Parathyroid adenoma (tissue), 2 donors: ENCODE data around the gene LRRIQ3.

ENCODE experiments used
- H2AFZ ChIP-seq: fragments of 300-600 bp; sonication (generic); one replicate; pipeline ENCODE4 v1.7.0; 2017; ENCODE audit warnings: antibody characterized with exemption, mild to moderate bottlenecking
- H3K27ac ChIP-seq: fragments of 300-600 bp; sonication (generic); one replicate; pipeline ENCODE4 v1.7.0; 2017
- H3K27me3 ChIP-seq: fragments of 300-600 bp; sonication (generic); one replicate; pipeline ENCODE4 v1.7.0; 2017; ENCODE audit warnings: low read length; ENCODE audit not compliant: control insufficient read depth, insufficient read depth
- H3K36me3 ChIP-seq: fragments of 300-600 bp; sonication (generic); one replicate; pipeline ENCODE4 v1.7.0; 2017; ENCODE audit warnings: low read length; ENCODE audit not compliant: control insufficient read depth, insufficient read depth
- H3K4me1 ChIP-seq: fragments of 300-600 bp; sonication (generic); one replicate; pipeline ENCODE4 v1.7.0; 2017; ENCODE audit warnings: control low read depth
- H3K4me2 ChIP-seq: fragments of 300-600 bp; sonication (generic); one replicate; pipeline ENCODE4 v1.7.0; 2017; ENCODE audit warnings: low read length
- H3K4me3 ChIP-seq: fragments of 300-600 bp; sonication (generic); one replicate; pipeline ENCODE4 v1.7.0; 2017; ENCODE audit warnings: low read depth, low read length
- H3K79me2 ChIP-seq: fragments of 300-600 bp; sonication (generic); one replicate; pipeline ENCODE4 v1.7.0; 2017; ENCODE audit warnings: control low read depth
- H3K9ac ChIP-seq: fragments of 300-600 bp; sonication (generic); one replicate; pipeline ENCODE4 v1.7.0; 2017; ENCODE audit warnings: mild to moderate bottlenecking
- H3K9me3 ChIP-seq: fragments of 300-600 bp; sonication (generic); one replicate; pipeline ENCODE4 v1.7.0; 2017; ENCODE audit warnings: low read length; ENCODE audit not compliant: control insufficient read depth
- CTCF ChIP-seq: fragments of 300-600 bp; sonication (generic); IDR thresholded peaks from one replicate; pipeline ENCODE4 v1.7.0; 2017; ENCODE audit warnings: antibody characterized with exemption, mild to moderate bottlenecking
- donor health status: primary hyperparathyroidism.

LRRIQ3 gene

GRCh38 chr1:74237035-74237434 is 39.1 kb upstream of the LRRIQ3 start:
- Histone ChIP-seq H3K9me3 (no peaks in the 10 kb centered on the region), H3K4me1 (no peaks in the 10 kb centered on the region), H2AFZ (no peak overlapping the region), H3K4me3 (no peak overlapping the region), H3K79me2 (no peaks in the 10 kb centered on the region), H3K27ac (no peak overlapping the region), H3K9ac (no peak overlapping the region), H3K36me3 (no peaks in the 10 kb centered on the region), H3K27me3 (no peaks in the 10 kb centered on the region), H3K4me2 (no peak overlapping the region)
- no peak for TF ChIP-seq CTCF

- no peak overlapping the region for H2AFZ ChIP-seq
- no peak for TF ChIP-seq CTCF
- no peaks in the 10 kb centered on the region for H3K36me3 ChIP-seq
- H3K9ac ChIP-seq: no peak overlapping the region
- no peak overlapping the region for H3K27ac ChIP-seq
- no peaks in the 10 kb centered on the region for H3K79me2 ChIP-seq
- H3K27me3 ChIP-seq: no peaks in the 10 kb centered on the region
- H3K4me3 ChIP-seq: no peak overlapping the region
- H3K4me1 ChIP-seq: no peaks in the 10 kb centered on the region
- no peaks in the 10 kb centered on the region for H3K9me3 ChIP-seq
- no peak overlapping the region for H3K4me2 ChIP-seq
These were observed 38.5 kb upstream of the LRRIQ3 start for GRCh38 chr1:74236440-74236839.

- Histone ChIP-seq H3K27ac (no peak within 1 kb of the TSS), H2AFZ (no peak within 1 kb of the TSS), H3K9ac (no peak within 1 kb of the TSS), H3K9me3 (no peaks in the 10 kb centered on the region), H3K4me2 (no peak within 1 kb of the TSS), H3K27me3 (no peaks in the 10 kb centered on the region), H3K36me3 (no peaks in the 10 kb centered on the region), H3K4me3 (no peak within 1 kb of the TSS), H3K4me1 (no peaks in the 10 kb centered on the region), H3K79me2 (no peaks in the 10 kb centered on the region)
- TF ChIP-seq CTCF: no peak
These were observed 37.2 kb upstream of the LRRIQ3 start, which contains the start of gene TNNI3K for GRCh38 chr1:74235153-74235552. TNNI3K (plus strand) TSS chr1:74235387; CDS start chr1:74235452, 65 bp downstream.

GRCh38 chr1:74223453-74223852 is 25.5 kb upstream of the LRRIQ3 start:
- no peak for TF ChIP-seq CTCF
- Histone ChIP-seq H3K27me3 (no peaks in the 10 kb centered on the region), H3K4me3 (no peak overlapping the region), H3K79me2 (no peaks in the 10 kb centered on the region), H3K9me3 (no peaks in the 10 kb centered on the region), H2AFZ (no peak overlapping the region), H3K27ac (no peak overlapping the region), H3K9ac (no peak overlapping the region), H3K4me2 (no peak overlapping the region), H3K4me1 (no peaks in the 10 kb centered on the region), H3K36me3 (no peaks in the 10 kb centered on the region)

GRCh38 chr1:74222701-74223100 is 24.7 kb upstream of the LRRIQ3 start:
- TF ChIP-seq CTCF: no peak
- no peaks in the 10 kb centered on the region for H3K9me3 ChIP-seq
- H3K27me3 ChIP-seq: no peaks in the 10 kb centered on the region
- H3K36me3 ChIP-seq: no peaks in the 10 kb centered on the region
- no peak overlapping the region for H3K4me3 ChIP-seq
- no peak overlapping the region for H2AFZ ChIP-seq
- no peak overlapping the region for H3K9ac ChIP-seq
- H3K79me2 ChIP-seq: no peaks in the 10 kb centered on the region
- H3K27ac ChIP-seq: no peak overlapping the region
- H3K4me1 ChIP-seq: no peaks in the 10 kb centered on the region
- H3K4me2 ChIP-seq: no peak overlapping the region
